HepG2 (cell line): ENCODE results near the gene CLEC4M. TPM values are rescaled to one million over a fixed set of nuclear protein-coding genes. Genes with fewer than 3 reads are reported as not detected.

Source experiments
- AHDC1 ChIP-seq: sonication (generic); formaldehyde crosslinking; IDR thresholded peaks from 2 replicates; pipeline ENCODE4 v1.5.1; 2020; ENCODE audit warnings: mild to moderate bottlenecking, missing genetic modification reagents, borderline replicate concordance
- THRA ChIP-seq: sonication (generic); formaldehyde crosslinking; IDR thresholded peaks from 2 replicates; pipeline ENCODE4 v1.4.0; 2020; ENCODE audit warnings: missing genetic modification reagents, borderline replicate concordance
- U2AF2 ChIP-seq: fragments of 200-400 bp; formaldehyde crosslinking; IDR thresholded peaks from 2 replicates; pipeline ENCODE4 v1.6.1; 2017; ENCODE audit warnings: low read depth, mild to moderate bottlenecking, low read length
- ZNF337 ChIP-seq: sonication (generic); formaldehyde crosslinking; IDR thresholded peaks from 2 replicates; pipeline ENCODE4 v1.5.1; 2020; ENCODE audit warnings: missing genetic modification reagents, low read depth, mild to moderate bottlenecking, borderline replicate concordance
- ZNF687 ChIP-seq: sonication (generic); formaldehyde crosslinking; IDR thresholded peaks from 2 replicates; pipeline ENCODE4 v1.5.1; 2020; ENCODE audit warnings: mild to moderate bottlenecking, missing genetic modification reagents, moderate library complexity
- ZXDC ChIP-seq: sonication (generic); formaldehyde crosslinking; IDR thresholded peaks from 2 replicates; pipeline ENCODE4 v1.5.0; 2020; ENCODE audit warnings: mild to moderate bottlenecking, missing genetic modification reagents
- polyA plus RNA-seq, 8 experiments: library from polyadenylated mRNA; depleted of rRNA in 3 of 8; stranded (reverse) in 7 of 8; unstranded in 1 of 8; fragments of >200 nt; fragmentation: Illumina TruSeq in 4 of 8; extraction: Trizol in 4 of 8; gene quantifications; 2 replicates each; pipeline versions ENCODE4 v1.2.1 to v1.2.3, GENCODE V29; 2011 to 2016; ENCODE audit warnings: low read depth in 4 of 8, missing spikeins in 1 of 8, mixed read lengths in 1 of 8; ENCODE audit not compliant: insufficient read depth in 1 of 8
- total RNA-seq, 5 experiments: library from RNA; depleted of rRNA; stranded (reverse); fragments of >200 nt; fragmentation: Illumina TruSeq; extraction: Trizol; gene quantifications; 2 replicates each; pipeline ENCODE4 v1.2.3, GENCODE V29; 2016; ENCODE audit warnings: low read depth in 1 of 5

CLEC4M gene
- total and polyA plus RNA-seq, 2 of the 13 experiments (the other 11 are each of a cell fraction or from before 2014, with no cell fraction given): not detected

- TF ChIP-seq ZNF337 (CRISPR knock-in tag) (no peak), AHDC1 (CRISPR knock-in tag) (no peak), ZXDC (no peak), U2AF2 (no peak), THRA (CRISPR knock-in tag) (no peak), ZNF687 (no peak)
Observed at GRCh38 chr19:7738023-7738422, 25.0 kb upstream of the CLEC4M start (continued).
